ENCODE results near the gene CDK9. TPM values are rescaled to one million over a fixed set of nuclear protein-coding genes. Genes with fewer than 3 reads are reported as not detected.

The CDK9 gene
- total RNA-seq, 1 experiment from 2014 or later, result 68.0 TPM

- POLR2A ChIA-PET (ENCODE audit: low non-redundant PET), result no interaction called here
- CTCF ChIA-PET, result no interaction called here
- Histone ChIP-seq H3K4me3 (ENCODE audit: low read depth, low read length, poor library complexity, severe bottlenecking) (no peak overlapping the region), H3K9me3 (ENCODE audit: low read depth, low read length, poor library complexity, severe bottlenecking) (no peaks in the 10 kb centered on the region), H3K27ac (ENCODE audit: low read depth, low read length, poor library complexity, severe bottlenecking) (no peak overlapping the region), H3K36me3 (ENCODE audit: insufficient read depth, low read length, poor library complexity, severe bottlenecking) (peaks cover 58% of the 10 kb centered on the region), H3K27me3 (replicated peaks; ENCODE audit: insufficient read depth, low read depth, low read length, poor library complexity) (no peaks in the 10 kb centered on the region), H3K4me1 (ENCODE audit: insufficient read depth, low read length, poor library complexity, severe bottlenecking) (peaks cover 6% of the 10 kb centered on the region)
- BruUV-seq (replicated peaks), result no TSS peak
- TF ChIP-seq CTCF (conservative IDR thresholded peaks at IDR 0.05; ENCODE audit: low read depth, low read length) (no peak), EZH2 (IDR thresholded peaks at IDR 0.05; ENCODE audit: borderline replicate concordance, low read depth, low read length, poor library complexity, severe bottlenecking) (no peak)
- DNase-seq (ENCODE audit: low spot score), result no peak
- intact Hi-C loops (cut with micrococcal nuclease; ENCODE audit: unreplicated experiment), result no loop called here
These were observed 4.4 kb downstream of the CDK9 start for GRCh38 chr9:127790094-127790855.

- ChIA-PET CTCF (no interaction called here), POLR2A (ENCODE audit: low non-redundant PET) (no interaction called here)
- TF ChIP-seq CTCF (conservative IDR thresholded peaks at IDR 0.05; ENCODE audit: low read depth, low read length) (no peak), EZH2 (IDR thresholded peaks at IDR 0.05; ENCODE audit: borderline replicate concordance, low read depth, low read length, poor library complexity, severe bottlenecking) (no peak)
- H3K4me3 ChIP-seq (ENCODE audit: low read depth, low read length, poor library complexity, severe bottlenecking), result no peak overlapping the region
- no TSS peak for BruUV-seq (replicated peaks)
- no peaks in the 10 kb centered on the region for H3K27me3 ChIP-seq (replicated peaks; ENCODE audit: insufficient read depth, low read depth, low read length, poor library complexity)
- H3K27ac ChIP-seq (ENCODE audit: low read depth, low read length, poor library complexity, severe bottlenecking), result no peak overlapping the region
- H3K36me3 ChIP-seq (ENCODE audit: insufficient read depth, low read length, poor library complexity, severe bottlenecking), result peaks cover 58% of the 10 kb centered on the region
- intact Hi-C loops (cut with micrococcal nuclease; ENCODE audit: unreplicated experiment), result no loop called here
- DNase-seq (ENCODE audit: low spot score), result no peak
- no peaks in the 10 kb centered on the region for H3K9me3 ChIP-seq (ENCODE audit: low read depth, low read length, poor library complexity, severe bottlenecking)
- H3K4me1 ChIP-seq (ENCODE audit: insufficient read depth, low read length, poor library complexity, severe bottlenecking), result peaks cover 6% of the 10 kb centered on the region
These were observed 5.3 kb downstream of the CDK9 start for GRCh38 chr9:127791085-127791484.

DNA sequence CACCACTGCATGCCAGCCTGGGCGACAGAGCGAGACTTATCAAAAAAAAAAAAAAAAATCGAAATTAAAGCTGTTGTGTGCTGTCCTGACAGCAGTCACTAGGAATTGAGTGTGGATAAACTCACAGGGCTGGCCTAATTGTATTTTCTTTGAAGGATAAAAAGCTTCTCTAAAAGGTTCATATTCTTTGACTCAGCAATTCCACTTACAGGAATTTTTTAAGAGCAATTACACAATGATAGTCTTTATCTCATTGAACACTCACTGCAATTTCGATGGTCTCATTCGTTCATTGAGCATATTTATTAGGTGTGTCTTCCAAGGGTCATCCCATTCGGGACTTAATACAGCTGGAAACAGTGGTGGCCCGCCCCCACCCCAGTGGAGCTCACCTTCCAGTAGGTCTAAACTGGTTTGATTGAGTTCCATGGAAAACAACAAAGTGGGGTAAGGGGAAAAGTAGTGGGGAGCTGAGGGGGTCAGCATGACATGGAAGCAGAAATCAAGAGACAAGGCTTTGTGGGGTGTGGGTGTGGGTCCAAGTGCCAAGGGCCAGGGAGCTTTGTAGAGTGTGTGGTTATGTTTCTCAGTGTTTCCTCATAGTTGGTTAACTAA is 6.7 kb downstream of the CDK9 start:
- ChIA-PET POLR2A (ENCODE audit: low non-redundant PET) (no interaction called here), CTCF (no interaction called here)
- Histone ChIP-seq H3K36me3 (ENCODE audit: insufficient read depth, low read length, poor library complexity, severe bottlenecking) (peaks cover 51% of the 10 kb centered on the region), H3K27me3 (replicated peaks; ENCODE audit: insufficient read depth, low read depth, low read length, poor library complexity) (no peaks in the 10 kb centered on the region), H3K4me3 (ENCODE audit: low read depth, low read length, poor library complexity, severe bottlenecking) (no peak overlapping the region), H3K4me1 (ENCODE audit: insufficient read depth, low read length, poor library complexity, severe bottlenecking) (no peaks in the 10 kb centered on the region), H3K27ac (ENCODE audit: low read depth, low read length, poor library complexity, severe bottlenecking) (peak overlapping the region; percentile 50), H3K9me3 (ENCODE audit: low read depth, low read length, poor library complexity, severe bottlenecking) (no peaks in the 10 kb centered on the region)
- no TSS peak for BruUV-seq (replicated peaks)
- intact Hi-C loops (cut with micrococcal nuclease; ENCODE audit: unreplicated experiment), result no loop called here
- TF ChIP-seq EZH2 (IDR thresholded peaks at IDR 0.05; ENCODE audit: borderline replicate concordance, low read depth, low read length, poor library complexity, severe bottlenecking), result no peak
- no peak for TF ChIP-seq CTCF (conservative IDR thresholded peaks at IDR 0.05; ENCODE audit: low read depth, low read length)
- DNase-seq (ENCODE audit: low spot score), result no peak
